T follicular helper cell (primary cell): ENCODE measurements around the gene MYB.
"Not testable (repeated sequence)": the region's sequence is repeated elsewhere in the genome, so short reads cannot be mapped to it uniquely, and the experiment has no call there.

ENCODE experiments used
- DNase-seq: peaks from one replicate; pipeline ENCODE4 v3.0.0-alpha.2; 2020; ENCODE audit warnings: low read depth
- total RNA-seq, 2 experiments: gene quantifications; one replicate each; lab custom pipeline; 2026; lab: John Stamatoyannopoulos, UW

Gene MYB
- 33.8 to 35.7 reads per million in 2 experiments for total RNA-seq

DNA sequence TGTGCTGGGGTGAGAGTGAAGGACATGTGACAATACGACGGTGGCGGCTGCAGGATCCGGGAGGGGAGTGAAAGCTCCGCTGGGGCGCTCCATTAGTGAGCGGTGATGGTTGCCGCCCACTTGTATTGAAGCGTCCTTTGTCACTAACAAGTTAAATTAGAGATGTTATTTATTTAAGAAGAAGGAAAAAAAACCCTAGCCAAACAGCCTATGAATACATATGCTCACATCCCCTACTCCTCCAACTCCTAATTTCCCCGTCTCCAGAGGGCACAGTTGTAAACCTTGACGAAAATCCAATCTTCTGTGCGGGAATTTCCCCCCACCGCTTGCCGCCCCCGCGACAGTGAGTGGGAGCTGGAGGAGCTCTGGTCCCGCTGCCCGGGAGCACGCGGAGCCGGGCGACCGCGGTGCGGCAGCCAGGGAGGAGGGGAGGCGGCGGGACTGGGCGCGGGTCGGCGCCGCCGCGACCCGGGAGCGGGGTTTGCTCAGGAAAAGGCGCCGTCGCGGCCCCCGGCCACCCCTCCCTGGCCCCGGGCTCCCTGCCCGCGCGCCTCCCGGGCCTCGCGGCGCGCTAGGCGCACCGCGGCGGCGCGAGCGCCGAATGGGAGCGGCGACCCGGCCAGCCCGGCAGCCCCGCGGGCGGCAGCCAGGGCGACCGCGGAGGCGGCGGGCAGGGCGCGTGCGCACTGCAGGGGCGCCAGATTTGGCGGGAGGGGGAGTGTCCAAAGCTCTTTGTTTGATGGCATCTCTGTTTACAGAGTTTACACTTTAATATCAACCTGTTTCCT is at the start of gene MYB:
MYB (plus strand) TSS at position 767 of the 791 bp plus-strand sequence. CDS start 206 bp downstream, outside the sequence.
- peak; percentile 48 for DNase-seq

DNA sequence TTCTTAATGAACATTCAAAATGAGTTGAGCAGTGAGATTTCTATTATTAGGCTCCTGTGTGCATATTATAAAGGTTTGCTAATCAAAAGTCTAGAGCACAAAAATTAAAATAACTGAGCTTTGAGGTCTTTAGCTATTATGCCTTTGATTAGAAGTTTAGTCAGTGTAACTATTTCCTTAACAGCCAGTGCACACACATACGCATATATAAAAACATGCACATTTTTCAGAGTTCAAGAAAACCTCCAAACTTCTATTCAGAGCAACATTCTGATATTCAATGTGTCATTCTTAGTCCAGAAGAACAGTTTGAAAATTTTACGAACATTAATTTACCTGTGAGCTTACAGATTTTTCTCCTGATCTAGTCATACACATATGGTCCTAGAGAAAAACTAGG is 48.3 kb upstream of the MYB start:
- no peak for DNase-seq

DNA sequence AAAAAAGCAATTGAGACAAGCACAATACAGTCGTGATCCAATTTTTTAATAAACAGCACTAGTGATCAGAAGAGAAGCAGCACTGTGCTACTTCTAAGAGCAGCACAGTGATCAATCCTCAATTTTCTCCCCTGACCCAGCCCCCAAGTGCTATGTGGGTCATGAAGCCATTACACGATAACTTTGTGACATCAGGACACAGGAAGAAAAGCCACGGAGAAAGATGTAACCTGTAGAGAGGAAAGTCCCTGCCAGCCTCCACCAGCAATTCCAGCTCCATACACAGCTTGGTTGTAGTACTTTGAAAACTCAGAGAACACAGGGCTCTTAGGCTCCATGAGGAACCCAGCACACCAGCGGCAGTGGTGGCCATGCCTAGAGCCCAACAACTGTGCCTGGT is 45.3 kb upstream of the MYB start:
- DNase-seq: no peak

DNA sequence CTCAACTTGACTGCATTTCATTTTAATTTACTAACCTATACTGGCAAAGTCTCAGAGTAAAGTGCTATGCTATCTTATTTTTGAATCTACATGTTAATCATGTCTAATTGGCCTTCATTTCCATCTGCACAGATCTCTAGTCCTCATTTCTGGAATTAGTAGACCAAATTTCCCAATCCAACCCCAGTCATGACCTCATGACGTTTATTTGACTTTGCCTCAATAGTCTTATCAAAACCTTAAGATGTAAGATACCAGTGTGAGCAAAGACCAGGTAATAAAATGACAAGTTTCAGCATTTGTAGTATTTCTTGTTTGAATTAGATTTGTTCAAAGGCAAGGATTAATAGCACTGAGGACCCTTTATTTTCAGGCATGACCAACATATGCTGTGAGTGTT is 43.3 kb upstream of the MYB start:
- DNase-seq: no peak

DNA sequence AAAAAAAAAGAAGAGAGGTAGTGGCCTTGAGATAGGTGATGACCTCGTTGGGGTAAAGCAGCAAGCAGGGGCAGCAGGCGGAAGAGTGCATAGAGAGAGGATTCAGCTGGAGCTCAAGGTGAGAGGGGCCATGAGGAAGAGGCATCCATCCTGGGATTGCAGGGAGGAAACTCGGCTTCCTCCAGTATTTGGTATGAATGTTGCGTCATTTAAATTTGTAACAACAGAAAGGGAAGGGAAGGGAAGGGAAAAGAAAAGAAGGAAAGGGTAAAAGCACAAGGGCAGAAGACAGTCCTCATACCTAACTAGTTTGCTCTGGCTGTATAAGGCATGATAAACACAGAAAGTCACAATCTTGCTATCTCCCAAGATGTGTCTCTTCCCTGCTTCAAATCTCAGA is 39.9 kb upstream of the MYB start:
- no peak for DNase-seq

DNA sequence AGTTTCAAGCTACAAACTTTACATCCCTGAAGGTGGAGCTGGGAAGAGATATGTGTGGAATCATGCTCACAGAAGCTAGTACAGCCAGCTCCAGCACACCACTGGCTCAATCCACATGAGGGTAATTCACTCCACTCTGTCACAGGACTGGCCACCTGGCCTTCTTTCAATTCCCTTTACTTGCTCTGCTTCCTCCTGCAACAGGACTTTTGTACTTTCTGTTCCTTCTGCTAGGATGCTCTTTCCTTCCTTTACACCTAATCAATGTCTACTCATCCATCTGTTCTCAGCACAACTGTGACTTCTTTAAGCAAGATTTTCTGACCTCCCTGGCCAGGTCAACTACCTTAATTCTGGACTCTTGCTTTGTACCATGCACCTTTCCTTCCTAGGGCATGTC is 39.4 kb upstream of the MYB start:
- DNase-seq: no peak

DNA sequence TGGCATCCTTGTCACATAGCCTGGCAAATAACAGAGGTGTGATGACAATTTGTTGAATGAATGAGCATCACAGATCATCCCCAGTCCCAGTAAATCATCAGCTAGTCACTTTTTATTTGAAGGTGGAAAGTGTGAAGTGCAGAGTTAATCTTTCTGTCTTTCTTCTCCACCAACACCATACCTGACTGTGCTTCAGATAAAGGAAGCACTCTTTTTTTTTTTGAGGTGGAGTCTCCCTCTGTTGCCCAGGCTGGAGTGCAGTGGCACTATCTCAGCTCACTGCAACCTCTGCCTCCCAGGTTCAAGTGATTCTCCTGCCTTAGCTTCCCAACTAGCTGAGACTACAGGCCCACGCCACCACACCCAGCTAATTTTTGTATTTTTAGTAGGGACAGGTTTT is 38.9 kb upstream of the MYB start:
- not testable (repeated sequence) for DNase-seq

DNA sequence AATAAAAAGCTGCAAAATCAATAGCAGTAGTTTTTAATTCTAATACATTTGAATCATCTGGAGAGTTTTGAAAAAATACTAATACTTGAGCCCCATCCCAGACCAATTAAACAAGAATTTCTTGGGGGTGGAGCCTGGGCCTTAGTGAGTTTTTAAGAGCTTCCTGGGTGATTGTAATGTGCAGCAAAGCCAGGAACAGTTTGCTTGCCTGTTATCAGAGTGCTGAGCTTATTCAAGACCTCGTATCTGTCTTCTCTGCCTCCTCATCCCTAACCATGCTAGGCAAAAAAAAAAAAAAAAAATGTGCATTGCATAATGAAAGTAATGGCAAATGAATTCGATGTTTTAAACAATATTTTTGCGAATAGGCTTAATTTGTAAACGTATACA is 36.4 kb upstream of the MYB start:
- DNase-seq: no peak

DNA sequence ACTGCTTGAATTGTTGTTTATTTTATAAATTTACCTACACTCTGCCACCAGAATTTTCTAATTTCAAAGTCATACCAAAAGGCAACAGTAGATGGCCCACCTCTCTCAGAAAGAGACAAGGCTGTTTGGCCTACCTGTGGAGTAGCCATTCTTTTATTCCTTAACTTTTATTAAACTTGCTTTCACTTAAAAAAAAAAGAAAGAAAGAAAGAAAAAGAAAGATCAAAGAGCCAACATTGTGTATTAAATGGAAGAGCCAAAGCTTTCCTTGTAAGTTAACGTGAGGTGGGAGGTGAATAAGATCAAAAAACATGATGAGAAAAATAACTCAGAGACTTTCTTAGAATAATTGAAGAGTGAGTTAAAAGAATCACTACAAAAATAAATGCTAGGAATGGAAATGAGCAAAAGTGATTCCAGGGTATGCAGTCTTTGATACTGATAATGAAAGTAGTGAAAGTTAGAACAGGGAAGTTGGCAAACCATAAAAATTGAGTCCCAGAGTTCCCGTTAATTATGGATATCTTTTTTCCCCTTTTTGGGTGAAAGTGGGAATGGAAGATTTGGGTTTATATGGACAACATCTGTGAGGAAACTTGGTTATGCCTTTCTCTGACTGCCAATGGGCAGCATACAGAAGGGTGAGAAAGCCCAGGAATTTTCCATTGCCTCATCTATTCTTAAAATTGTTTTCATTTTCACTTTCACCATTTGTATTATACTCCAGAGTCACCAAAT is 35.9 kb upstream of the MYB start:
- no peak for DNase-seq

DNA sequence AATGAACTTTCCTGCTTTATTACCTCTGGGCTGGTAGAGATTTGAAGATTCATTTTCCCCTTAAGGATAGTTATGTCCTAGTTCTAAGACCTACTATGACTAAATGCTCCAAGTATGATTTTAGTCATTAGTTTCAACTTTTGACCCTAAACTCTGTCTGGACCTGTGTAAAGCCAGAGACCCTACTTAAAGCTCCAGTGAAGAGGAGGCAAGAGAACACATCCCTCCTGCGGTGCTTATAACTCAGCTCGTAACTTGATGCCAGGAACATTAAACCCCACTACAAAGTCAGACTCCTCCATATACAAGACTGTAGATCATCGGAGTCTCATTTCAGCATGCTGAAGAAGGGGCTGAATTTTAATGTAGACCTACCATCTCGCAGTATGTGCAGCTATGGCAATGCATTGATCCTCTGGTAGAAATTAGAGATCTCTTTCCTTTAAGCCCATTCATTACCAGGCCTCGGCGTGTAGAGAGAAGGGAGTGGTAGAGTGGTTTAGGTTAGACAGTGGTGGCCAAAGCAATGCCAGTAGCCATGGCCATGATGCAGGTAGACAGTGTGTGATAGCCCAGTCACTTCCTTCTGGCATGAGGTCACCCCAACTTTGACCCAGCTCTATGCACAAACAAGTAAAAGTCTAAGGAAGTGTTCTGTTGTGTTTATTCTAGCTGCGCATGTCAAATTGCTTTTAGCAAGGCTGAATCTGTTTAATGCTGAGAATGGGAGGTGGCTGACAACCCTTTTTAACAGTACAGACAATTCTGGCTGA is 34.8 kb upstream of the MYB start:
- no peak for DNase-seq

DNA sequence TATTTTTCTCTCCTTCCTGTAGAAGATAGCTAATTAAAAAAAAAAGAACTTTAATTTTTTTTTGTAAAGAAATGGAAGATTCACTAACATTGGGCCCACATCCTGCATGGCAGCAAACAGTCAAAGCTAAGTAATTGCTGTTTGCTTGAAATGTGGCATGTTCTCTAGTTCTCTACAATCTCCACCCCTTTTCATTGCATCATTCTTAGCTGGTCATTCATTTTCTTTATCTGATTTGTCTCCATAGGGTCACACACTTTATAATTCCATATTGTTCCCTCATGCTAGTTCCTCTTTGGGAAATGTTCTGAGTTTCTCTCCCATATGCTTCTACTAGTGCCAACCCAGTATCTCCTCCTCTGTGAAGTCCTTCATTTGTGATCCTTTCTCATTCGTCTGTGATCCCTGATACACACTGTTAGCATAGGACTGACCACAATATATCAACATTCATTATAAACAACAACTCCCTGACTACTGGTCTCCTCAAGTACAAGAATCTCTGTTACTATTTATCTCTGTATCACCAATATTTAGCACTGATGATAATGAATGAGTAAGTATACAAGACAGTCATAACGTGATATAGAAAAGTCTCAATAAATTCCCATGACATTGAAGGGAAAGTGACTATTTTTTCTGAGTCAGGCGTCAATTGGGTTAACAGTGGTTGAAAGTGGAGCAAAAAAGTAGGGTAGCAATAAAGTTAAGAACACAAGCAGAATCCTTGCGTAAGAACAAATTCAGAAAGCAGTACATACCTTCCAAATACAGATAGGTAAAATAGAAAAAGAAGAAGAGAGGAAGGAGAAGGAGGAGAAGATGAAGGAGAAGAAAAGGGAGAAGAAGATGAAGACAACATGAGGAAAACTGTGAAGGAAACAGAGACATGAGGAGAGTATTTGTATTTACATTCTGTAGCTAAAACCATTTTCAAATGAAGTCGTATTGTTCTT is 33.2 kb upstream of the MYB start:
- no peak for DNase-seq

DNA sequence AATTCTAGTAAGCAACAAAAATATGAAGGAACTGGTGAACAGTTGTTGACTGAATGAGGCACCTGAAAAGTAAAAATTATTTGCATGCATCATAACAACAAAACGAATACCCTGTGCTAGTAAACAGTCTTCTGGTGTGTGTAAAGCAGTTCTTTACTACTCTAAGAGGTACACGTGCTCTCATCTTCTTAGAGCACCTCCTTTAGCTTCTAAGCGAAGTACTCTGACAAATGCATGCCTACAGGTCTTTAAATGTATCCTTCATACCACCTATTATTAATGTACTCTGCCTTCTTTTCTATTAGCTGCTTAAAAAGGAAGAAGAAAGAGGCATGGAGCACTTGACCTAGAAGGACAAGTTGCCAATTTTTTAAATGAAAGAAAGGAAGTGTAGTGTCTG is 32.2 kb upstream of the MYB start:
- no peak for DNase-seq

DNA sequence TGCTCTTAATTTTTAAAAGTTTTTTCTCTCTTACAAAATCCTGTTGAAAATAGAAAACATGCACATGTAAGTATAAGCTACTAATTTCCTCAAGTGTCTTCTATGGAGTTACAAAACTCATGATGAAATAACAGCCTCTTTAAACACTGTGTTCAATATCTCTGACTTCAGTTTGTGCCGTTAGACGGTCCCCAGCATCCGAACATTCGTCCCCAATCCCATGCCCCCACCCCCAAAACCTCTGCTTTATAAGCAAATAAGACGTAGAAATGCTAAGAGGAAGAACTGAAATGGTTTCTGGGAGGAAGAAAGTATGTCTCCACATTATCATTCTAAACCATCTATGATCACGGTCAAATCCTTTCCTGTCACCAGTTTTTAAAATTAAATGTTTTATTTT is 31.7 kb upstream of the MYB start:
- no peak for DNase-seq

DNA sequence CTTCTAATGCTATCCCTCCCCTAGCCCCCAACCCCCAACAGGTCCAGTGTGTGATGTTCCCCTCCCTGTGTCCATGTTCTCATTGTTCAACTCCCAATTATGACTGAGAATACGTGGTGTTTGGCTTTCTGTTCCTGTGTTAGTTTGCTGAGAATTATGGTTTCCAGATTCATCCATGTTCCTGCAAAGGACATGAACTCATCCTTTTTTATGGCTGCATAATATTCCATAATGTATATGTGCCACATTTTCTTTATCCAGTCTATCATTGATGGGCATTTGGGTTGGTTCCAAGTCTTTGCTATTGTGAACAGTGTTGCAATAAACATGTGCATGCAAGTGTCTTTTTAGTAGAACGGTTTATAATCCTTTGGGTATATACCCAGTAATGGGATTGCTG is 30.6 kb upstream of the MYB start:
- not testable (repeated sequence) for DNase-seq

DNA sequence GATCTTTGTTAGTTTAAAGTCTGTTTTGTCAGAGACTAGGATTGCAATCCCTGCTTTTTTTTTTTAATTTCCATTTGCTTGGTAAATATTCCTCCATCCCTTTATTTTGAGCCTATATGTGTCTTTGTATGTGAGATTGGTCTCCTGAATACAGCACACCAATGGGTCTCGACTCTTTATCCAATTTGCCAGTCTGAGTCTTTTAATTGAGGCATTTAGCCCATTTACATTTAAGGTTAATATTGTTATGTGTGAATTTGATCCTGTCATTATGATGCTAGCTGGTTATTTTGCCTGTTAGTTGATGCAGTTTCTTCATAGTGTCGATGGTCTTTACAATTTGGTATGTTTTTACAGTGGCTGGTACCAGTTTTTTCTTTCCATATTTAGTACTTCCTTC is 27.0 kb upstream of the MYB start:
- DNase-seq: not testable (repeated sequence)

DNA sequence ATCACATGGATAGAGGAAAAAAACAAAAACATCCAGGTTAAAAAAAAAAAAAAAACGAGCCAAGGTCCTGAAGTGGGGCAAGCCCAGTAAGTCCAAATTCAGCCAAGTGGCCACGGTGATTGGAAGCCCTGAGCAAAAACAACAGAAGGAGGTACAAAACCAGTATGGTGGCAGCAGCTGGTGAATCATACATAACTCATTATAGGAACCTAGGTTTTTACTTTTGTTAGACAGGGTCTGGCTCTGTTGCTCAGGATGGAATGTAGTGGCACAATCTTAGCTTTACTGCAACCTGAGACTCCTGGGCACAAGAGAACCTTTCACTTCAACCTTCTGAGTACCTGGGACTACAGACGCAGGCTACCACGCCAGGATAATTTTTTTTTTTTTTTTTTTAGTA is 22.7 kb upstream of the MYB start:
- DNase-seq: no peak

DNA sequence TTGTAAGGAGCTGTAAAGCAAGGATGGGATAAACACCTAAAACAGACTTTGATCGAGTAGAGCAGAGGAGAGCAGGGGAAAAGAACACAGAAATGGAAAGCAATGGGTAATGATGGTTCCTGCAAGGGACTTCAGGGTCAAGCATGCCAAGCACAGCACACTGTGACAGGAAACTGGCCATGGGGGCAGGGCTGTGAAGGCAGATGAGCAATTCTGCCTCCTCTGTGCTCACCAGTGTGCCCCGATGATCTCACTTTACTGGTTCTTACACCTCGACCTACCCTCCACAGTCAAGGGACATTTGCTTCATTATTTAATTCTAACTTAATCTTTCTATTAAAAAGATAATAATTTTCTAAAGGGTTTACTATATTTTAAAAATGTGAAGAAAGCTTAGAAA is 21.6 kb upstream of the MYB start:
- no peak for DNase-seq

DNA sequence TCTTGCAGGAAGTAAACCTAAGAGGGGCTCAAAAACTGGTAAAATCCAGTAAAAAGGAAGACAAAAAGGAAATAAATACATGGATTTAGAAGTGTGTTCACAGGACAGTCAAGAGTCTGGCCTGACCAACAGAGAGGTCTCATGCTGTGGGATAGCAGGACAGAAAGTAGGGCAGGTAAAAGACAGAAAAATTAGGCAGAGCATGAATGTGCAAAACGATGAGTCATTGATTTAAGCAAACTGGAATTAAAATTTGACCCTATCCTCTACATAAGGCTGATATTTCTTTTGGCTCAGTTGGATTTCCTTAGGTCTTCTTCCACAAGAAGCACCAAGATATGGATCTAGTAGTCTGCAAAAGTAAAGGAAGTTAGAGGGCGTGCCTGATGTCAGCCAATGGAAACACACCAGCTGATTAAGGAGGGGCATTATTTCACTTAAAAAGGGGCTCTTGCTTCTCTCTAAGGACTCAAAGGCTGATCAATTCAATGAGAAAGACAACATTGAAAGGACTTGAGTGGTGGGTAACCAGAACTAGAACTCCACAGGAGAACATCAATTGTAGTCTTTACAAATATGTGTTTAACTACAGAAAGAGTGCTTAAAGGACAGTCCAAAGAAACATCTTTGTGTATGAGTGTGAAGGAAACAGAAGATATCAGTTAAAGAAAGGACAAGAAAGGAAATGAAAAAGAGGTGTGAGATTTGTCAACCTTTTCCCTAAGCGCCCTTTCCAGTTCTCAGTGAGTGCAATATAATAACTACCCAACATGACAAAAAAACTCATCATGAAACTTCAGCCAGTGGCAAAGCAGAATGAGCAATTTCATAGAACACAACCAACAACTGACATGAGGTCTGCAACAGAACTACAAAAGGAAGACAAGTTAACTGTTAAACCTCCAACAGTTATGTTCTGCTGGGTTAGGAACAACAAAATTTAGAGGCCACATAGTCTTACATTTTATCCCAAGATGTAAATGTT is 19.4 kb upstream of the MYB start:
- no peak for DNase-seq

DNA sequence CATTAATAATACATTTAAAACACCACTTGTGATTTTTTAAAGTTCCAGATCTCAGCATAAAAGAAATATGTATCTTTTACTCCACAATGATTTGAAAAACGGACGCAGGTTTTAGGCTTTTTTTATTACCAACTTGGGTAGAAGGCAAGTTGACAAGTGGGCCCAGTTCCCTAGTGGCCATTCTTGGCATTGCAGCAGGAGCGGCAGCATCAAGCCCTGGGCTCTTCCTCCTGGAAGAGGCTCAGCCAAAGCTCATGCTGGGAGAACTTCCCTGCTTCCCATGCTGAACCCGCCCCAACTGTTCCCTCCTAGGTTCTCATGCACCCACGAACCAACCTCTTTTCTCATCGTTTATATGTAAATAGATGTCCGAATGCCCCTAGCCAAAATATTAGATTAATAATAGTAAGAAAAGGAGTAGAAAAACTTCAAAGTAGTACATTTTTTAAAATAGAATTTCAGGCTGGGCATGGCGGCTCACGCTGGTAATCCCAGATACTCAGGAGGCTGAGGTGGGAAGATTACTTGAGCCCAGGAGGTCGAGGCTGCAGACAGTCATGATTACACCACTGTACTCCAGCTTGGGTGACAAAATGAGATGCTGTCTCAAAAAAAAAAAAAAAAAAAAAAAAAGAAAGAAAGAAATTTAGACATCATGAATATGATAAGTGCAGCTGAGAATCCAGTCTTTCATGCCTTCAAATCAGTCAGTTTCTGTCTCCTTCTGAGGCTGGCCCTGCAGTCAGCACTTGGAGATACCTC is 18.2 kb upstream of the MYB start:
- no peak for DNase-seq

DNA sequence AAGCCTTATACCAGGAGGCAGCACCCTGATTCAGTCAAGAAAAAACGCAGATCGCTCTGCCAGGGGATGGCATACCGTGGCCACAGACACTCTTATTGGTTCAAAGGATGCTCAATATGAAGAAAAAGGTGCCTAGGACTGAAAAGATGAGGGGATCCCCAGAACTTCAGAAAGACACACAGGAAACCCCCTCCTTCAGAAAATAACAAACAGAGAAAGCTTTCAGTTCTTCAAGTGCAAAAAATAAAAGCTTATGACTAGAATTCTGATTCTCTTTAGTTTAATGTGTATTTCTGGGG is 17.7 kb upstream of the MYB start:
- no peak for DNase-seq
